Hepatocyte (in vitro differentiated cells): Measurements from ENCODE around the gene HEBP1. TPM values are rescaled to one million over a fixed set of nuclear protein-coding genes. Genes with fewer than 3 reads are reported as not detected.

ENCODE experiments used
- DNase-seq: peaks from one replicate; pipeline ENCODE4 v3.0.0-alpha.2; 2016; ENCODE audit warnings: low spot score
- H2AFZ ChIP-seq: fragments of 200-600 bp; sonication (generic); 2 replicates; pipeline ENCODE4 v1.6.0; 2016; ENCODE audit warnings: antibody characterized with exemption, mild to moderate bottlenecking
- H3K27ac ChIP-seq: fragments of 200-600 bp; sonication (generic); 2 replicates; pipeline ENCODE4 v1.5.1; 2016; ENCODE audit warnings: mild to moderate bottlenecking
- H3K27me3 ChIP-seq: fragments of 200-600 bp; sonication (generic); 2 replicates; pipeline ENCODE4 v1.6.1; 2016
- H3K36me3 ChIP-seq: fragments of 200-600 bp; sonication (generic); replicated peaks from 2 replicates; pipeline ENCODE4 v1.5.1; 2016; ENCODE audit warnings: low read depth; ENCODE audit not compliant: insufficient read depth
- H3K4me1 ChIP-seq: fragments of 200-600 bp; sonication (generic); 2 replicates; pipeline ENCODE4 v1.5.1; 2016; ENCODE audit warnings: mild to moderate bottlenecking, moderate library complexity; ENCODE audit not compliant: insufficient read depth
- H3K4me2 ChIP-seq: fragments of 200-600 bp; sonication (generic); 2 replicates; pipeline ENCODE4 v1.6.0; 2016
- H3K4me3 ChIP-seq: fragments of 200-600 bp; sonication (generic); 2 replicates; pipeline ENCODE4 v1.5.1; 2016; ENCODE audit warnings: mild to moderate bottlenecking
- H3K79me2 ChIP-seq: fragments of 200-600 bp; sonication (generic); 2 replicates; pipeline ENCODE4 v1.6.0; 2017; ENCODE audit warnings: mild to moderate bottlenecking
- H3K9me2 ChIP-seq: fragments of 200-600 bp; sonication (generic); replicated peaks from 2 replicates; pipeline ENCODE4 v1.6.0; 2017; ENCODE audit warnings: mild to moderate bottlenecking; ENCODE audit not compliant: insufficient read depth
- H3K9me3 ChIP-seq: fragments of 200-600 bp; sonication (generic); 2 replicates; pipeline ENCODE4 v1.5.1; 2016; ENCODE audit warnings: low read depth, mild to moderate bottlenecking
- H4K20me1 ChIP-seq: fragments of 200-600 bp; sonication (generic); 2 replicates; pipeline ENCODE4 v1.6.0; 2016; ENCODE audit warnings: mild to moderate bottlenecking; ENCODE audit not compliant: insufficient read depth, poor library complexity, severe bottlenecking
- EZH2 ChIP-seq: fragments of 200-600 bp; sonication (generic); IDR thresholded peaks from 2 replicates; pipeline ENCODE4 v1.6.1; 2016; ENCODE audit warnings: antibody characterized with exemption, mild to moderate bottlenecking, borderline replicate concordance
- EZH2phosphoT487 ChIP-seq: fragments of 200-600 bp; sonication (generic); IDR thresholded peaks from one replicate; pipeline ENCODE4 v1.6.1; 2018; ENCODE audit warnings: antibody characterized with exemption, mild to moderate bottlenecking, low read depth, moderate library complexity; ENCODE audit not compliant: unreplicated experiment, severe bottlenecking
- WGBS: methylation state at CpG from one replicate; pipeline ENCODE4 v1.1.6; 2016; ENCODE audit warnings: low lambda C conversion rate; ENCODE audit errors: missing lambda C conversion rate; 5-methylcytosine and 5-hydroxymethylcytosine counted together
- polyA plus RNA-seq: library from polyadenylated mRNA; unstranded; fragments of >200 nt; fragmentation: Nextera tagmentation; extraction: Ambion mirVana; gene quantifications from 2 replicates; pipeline ENCODE4 v1.2.1, GENCODE V29; 2016
- total RNA-seq: library from RNA; depleted of rRNA; stranded (reverse); fragments of >200 nt; gene quantifications from 2 replicates; pipeline ENCODE4 v1.2.3, GENCODE V29; 2014
- TF ChIP-seq, protein P1 (sequence below): fragments of 200-600 bp; sonication (generic); IDR thresholded peaks from 2 replicates; pipeline ENCODE4 v1.5.1; 2016; ENCODE audit warnings: antibody characterized with exemption, mild to moderate bottlenecking; ENCODE audit not compliant: poor library complexity

Gene HEBP1
- total and polyA plus RNA-seq, 2 experiments from 2014 or later: 30.1 to 89.5 TPM

GRCh38 chr12:12979731-12980259, 20.3 kb downstream of the HEBP1 start:
- no peak overlapping the region for H2AFZ ChIP-seq
- no peaks in the 10 kb centered on the region for H3K36me3 ChIP-seq
- peak overlapping the region; percentile 15 for H3K4me2 ChIP-seq
- H3K9me3 ChIP-seq: no peaks in the 10 kb centered on the region
- H4K20me1 ChIP-seq: no peaks in the 10 kb centered on the region
- WGBS: 44% methylated on average over 4 of the region's 4 CpGs
- H3K4me1 ChIP-seq: no peaks in the 10 kb centered on the region
- TF ChIP-seq, protein P1, sequence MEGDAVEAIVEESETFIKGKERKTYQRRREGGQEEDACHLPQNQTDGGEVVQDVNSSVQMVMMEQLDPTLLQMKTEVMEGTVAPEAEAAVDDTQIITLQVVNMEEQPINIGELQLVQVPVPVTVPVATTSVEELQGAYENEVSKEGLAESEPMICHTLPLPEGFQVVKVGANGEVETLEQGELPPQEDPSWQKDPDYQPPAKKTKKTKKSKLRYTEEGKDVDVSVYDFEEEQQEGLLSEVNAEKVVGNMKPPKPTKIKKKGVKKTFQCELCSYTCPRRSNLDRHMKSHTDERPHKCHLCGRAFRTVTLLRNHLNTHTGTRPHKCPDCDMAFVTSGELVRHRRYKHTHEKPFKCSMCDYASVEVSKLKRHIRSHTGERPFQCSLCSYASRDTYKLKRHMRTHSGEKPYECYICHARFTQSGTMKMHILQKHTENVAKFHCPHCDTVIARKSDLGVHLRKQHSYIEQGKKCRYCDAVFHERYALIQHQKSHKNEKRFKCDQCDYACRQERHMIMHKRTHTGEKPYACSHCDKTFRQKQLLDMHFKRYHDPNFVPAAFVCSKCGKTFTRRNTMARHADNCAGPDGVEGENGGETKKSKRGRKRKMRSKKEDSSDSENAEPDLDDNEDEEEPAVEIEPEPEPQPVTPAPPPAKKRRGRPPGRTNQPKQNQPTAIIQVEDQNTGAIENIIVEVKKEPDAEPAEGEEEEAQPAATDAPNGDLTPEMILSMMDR: no peak
- TF ChIP-seq EZH2 (no peak), EZH2phosphoT487 (no peak)
- H3K79me2 ChIP-seq: no peaks in the 10 kb centered on the region
- no peak overlapping the region for H3K4me3 ChIP-seq
- H3K9me2 ChIP-seq: no peaks in the 10 kb centered on the region
- peak overlapping the region; percentile 88 for H3K27ac ChIP-seq
- peak; percentile 79 for DNase-seq
- no peaks in the 10 kb centered on the region for H3K27me3 ChIP-seq

DNA sequence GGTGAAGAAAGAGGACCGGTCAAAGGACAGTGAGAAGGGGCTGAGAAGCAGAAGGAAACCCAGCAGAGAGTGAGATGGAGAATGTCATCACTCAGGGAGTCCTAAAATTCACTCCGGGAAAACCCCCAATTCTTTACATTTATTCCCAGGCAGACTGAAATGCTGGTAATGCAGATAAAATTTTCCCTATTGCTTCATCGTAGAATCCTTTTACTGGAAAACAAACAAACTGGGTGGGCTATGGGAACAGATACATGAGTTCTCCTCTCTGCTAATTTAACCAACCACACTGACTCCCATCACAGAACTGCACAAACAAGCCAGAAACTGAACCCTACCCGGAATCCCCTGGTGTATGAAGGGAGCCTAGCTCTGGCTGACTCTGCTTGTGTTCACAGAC, 20.9 kb downstream of the HEBP1 start:
- no peaks in the 10 kb centered on the region for H3K4me1 ChIP-seq
- H3K4me2 ChIP-seq: peak overlapping the region; percentile 44
- TF ChIP-seq EZH2phosphoT487 (no peak), EZH2 (no peak)
- TF ChIP-seq, protein P1: no peak
- H3K9me2 ChIP-seq: no peaks in the 10 kb centered on the region
- WGBS: 70% methylated on average over 4 of the region's 4 CpGs
- no peak overlapping the region for H2AFZ ChIP-seq
- no peaks in the 10 kb centered on the region for H4K20me1 ChIP-seq
- H3K27ac ChIP-seq: peak overlapping the region; percentile 88
- H3K27me3 ChIP-seq: no peaks in the 10 kb centered on the region
- H3K9me3 ChIP-seq: no peaks in the 10 kb centered on the region
- peak; percentile 36 for DNase-seq
- peaks cover 4% of the 10 kb centered on the region for H3K36me3 ChIP-seq
- H3K79me2 ChIP-seq: no peaks in the 10 kb centered on the region
- H3K4me3 ChIP-seq: no peak overlapping the region

- Histone ChIP-seq H3K4me3 (no peak overlapping the region), H3K27me3 (no peaks in the 10 kb centered on the region), H4K20me1 (no peaks in the 10 kb centered on the region), H3K79me2 (no peaks in the 10 kb centered on the region), H3K4me1 (no peaks in the 10 kb centered on the region), H3K4me2 (no peak overlapping the region), H2AFZ (no peak overlapping the region), H3K9me2 (no peaks in the 10 kb centered on the region), H3K27ac (no peak overlapping the region), H3K36me3 (peaks cover 4% of the 10 kb centered on the region), H3K9me3 (peaks cover 4% of the 10 kb centered on the region)
- TF ChIP-seq EZH2phosphoT487 (no peak), EZH2 (no peak)
- TF ChIP-seq, protein P1: no peak
- WGBS: 81% methylated on average over 4 of the region's 4 CpGs
- no peak for DNase-seq
These were observed 22.8 kb downstream of the HEBP1 start for GRCh38 chr12:12977231-12977630.
